ENCODE measurements around the gene LSM3. TPM values are rescaled to one million over a fixed set of nuclear protein-coding genes. Genes with fewer than 3 reads are reported as not detected.

The LSM3 gene
- total RNA-seq, 1 experiment from 2014 or later, result 17.4 TPM

DNA sequence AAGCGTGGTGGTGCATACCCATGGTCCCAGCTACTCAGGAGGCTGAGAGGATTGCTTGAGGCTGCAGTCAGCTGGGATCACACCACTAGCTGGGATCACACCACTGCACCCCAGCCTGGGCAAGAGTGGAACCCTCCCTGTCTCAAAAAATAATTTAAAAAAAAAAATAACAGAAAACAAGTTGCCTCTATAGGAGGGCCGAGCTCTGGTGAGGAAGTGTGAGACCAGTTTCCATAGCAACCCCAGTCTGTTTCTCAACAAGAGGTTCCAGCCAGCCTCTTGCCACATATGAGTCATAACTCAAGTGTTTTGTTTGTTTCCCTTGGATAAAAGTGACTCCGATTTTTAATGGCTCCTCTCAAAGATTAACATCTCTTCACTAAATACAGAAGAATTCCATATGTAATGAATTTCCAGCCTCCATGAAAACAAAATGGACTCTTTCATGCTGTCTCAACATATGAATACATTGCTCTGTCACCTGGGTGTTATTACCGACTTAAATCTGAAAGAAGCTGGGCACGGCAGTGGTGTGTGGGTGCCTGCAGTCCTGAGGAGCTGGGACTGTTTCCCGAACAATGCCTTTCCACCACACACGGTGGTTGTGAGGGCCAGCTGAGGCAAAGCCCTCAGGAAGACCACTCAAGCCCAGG lies 34.1 kb upstream of the LSM3 start (continued):
- TF ChIP-seq REST (IDR thresholded peaks at IDR 0.05; ENCODE audit: low read depth) (no peak), SRF (IDR thresholded peaks at IDR 0.05; ENCODE audit: low read depth) (no peak)

GRCh38 chr3:14145236-14145635 lies 33.4 kb upstream of the LSM3 start:
- H3K27ac ChIP-seq (ENCODE audit: low read depth, low read length), result peak overlapping the region; percentile 61; the same call in 1 of the 2 replicates

More at GRCh38 chr3:14145236-14145635, 33.4 kb upstream of the LSM3 start:
- peaks cover 25 to 30% of the 10 kb centered on the region in 2 experiments for H3K4me1 ChIP-seq (ENCODE audit: control insufficient read depth in 1 of 2, insufficient read depth in 2 of 2, low read length in 2 of 2)
- H3K4me3 ChIP-seq (replicated peaks in 1 of 2; ENCODE audit: low read depth in 1 of 2, low read length in 2 of 2), result no peak overlapping the region
- H3K27me3 ChIP-seq (ENCODE audit: insufficient read depth, low read length), result no peaks in the 10 kb centered on the region
- intact Hi-C loops (cut with micrococcal nuclease), result no loop called here
- peaks cover 0 to 4% of the 10 kb centered on the region in 2 experiments; a peak in 1 of 4 replicates for H3K36me3 ChIP-seq (ENCODE audit: control insufficient read depth in 1 of 2, insufficient read depth in 2 of 2, low read length in 2 of 2)
- ChIA-PET RAD21 (ENCODE audit: low non-redundant PET in 1 of 2, low total read pairs in 2 of 2, uncharacterized antibody in 2 of 2, unreplicated experiment in 2 of 2) (no interaction called here), CTCF (interaction anchor here (0.9 to 2.0 kb wide), 2 partner anchors 21 to 249 kb away, joined by 3 to 7 read pairs; partner anchors contain the start of genes CHCHD4 and TMEM43), POLR2A (interaction anchor here (1.3 to 1.8 kb wide), 2 partner anchors 20 to 33 kb away, joined by 5 to 8 read pairs; partner anchors contain the start of genes CHCHD4, LSM3, TMEM43 and XPC)
- H3K4me2 ChIP-seq (ENCODE audit: low read length), result peak overlapping the region; percentile 55; the same call in 1 of the 2 replicates
- no peaks in the 10 kb centered on the region for H3K9me2 ChIP-seq (ENCODE audit: insufficient read depth)
- TF ChIP-seq POLR2AphosphoS5 (IDR thresholded peaks at IDR 0.05; ENCODE audit: low read depth, low read length), result no peak
- TF ChIP-seq JUND (IDR thresholded peaks at IDR 0.05), result no peak
- TF ChIP-seq MAX (IDR thresholded peaks at IDR 0.05), result no peak
- no peak for TF ChIP-seq SRF (IDR thresholded peaks at IDR 0.05; ENCODE audit: low read depth)
- no peak for TF ChIP-seq RAD21 (IDR thresholded peaks at IDR 0.05; ENCODE audit: low read depth)
- TF ChIP-seq, protein P1, sequence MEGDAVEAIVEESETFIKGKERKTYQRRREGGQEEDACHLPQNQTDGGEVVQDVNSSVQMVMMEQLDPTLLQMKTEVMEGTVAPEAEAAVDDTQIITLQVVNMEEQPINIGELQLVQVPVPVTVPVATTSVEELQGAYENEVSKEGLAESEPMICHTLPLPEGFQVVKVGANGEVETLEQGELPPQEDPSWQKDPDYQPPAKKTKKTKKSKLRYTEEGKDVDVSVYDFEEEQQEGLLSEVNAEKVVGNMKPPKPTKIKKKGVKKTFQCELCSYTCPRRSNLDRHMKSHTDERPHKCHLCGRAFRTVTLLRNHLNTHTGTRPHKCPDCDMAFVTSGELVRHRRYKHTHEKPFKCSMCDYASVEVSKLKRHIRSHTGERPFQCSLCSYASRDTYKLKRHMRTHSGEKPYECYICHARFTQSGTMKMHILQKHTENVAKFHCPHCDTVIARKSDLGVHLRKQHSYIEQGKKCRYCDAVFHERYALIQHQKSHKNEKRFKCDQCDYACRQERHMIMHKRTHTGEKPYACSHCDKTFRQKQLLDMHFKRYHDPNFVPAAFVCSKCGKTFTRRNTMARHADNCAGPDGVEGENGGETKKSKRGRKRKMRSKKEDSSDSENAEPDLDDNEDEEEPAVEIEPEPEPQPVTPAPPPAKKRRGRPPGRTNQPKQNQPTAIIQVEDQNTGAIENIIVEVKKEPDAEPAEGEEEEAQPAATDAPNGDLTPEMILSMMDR (IDR thresholded peaks at IDR 0.05 in 2 of 3, conservative IDR thresholded peaks at IDR 0.05 in 1 of 3; ENCODE audit: borderline replicate concordance in 1 of 3, insufficient read depth in 1 of 3, low read depth in 2 of 3, low read length in 2 of 3), result no peak
- no peak for TF ChIP-seq SIN3A (IDR thresholded peaks at IDR 0.05; ENCODE audit: low read depth)
- peak overlapping the region; percentile 53; the same call in 1 of the 2 replicates for H3K9ac ChIP-seq (ENCODE audit: low read length)
- H4K20me1 ChIP-seq (ENCODE audit: insufficient read depth), result peaks cover 6% of the 10 kb centered on the region; the same call in 1 of the 2 replicates
- ATAC-seq (no peak), DNase-seq (ENCODE audit: low read depth, low spot score) (no peak)
- H3K9me3 ChIP-seq (ENCODE audit: control insufficient read depth in 1 of 2, insufficient read depth in 1 of 2, low read depth in 1 of 2, low read length in 2 of 2), result no peaks in the 10 kb centered on the region
- H2AFZ ChIP-seq (ENCODE audit: low read depth, low read length, poor library complexity, severe bottlenecking), result no peak overlapping the region
- H3K79me2 ChIP-seq (ENCODE audit: insufficient read depth, low read length), result no peaks in the 10 kb centered on the region
- no TSS peak for BruUV-seq (replicated peaks)

All from HCT116 (cell line).